Activated CD4-positive, alpha-beta T cell treated with anti-CD3 and anti-CD28 coated beads, Interleukin-2, Interleukin-4, amounts not matched to agents 100 ng/mL and 50 ng/mL, durations not matched to agents 16 hours and 8 hours (primary cell): Measurements from ENCODE around the gene ASTN2.
"Not testable (repeated sequence)": the region's sequence is repeated elsewhere in the genome, so short reads cannot be mapped to it uniquely, and the experiment has no call there.

Source experiments
- DNase-seq: peaks from one replicate; pipeline ENCODE4 v3.0.0-alpha.2; 2020; ENCODE audit warnings: low spot score

ASTN2 gene

DNA sequence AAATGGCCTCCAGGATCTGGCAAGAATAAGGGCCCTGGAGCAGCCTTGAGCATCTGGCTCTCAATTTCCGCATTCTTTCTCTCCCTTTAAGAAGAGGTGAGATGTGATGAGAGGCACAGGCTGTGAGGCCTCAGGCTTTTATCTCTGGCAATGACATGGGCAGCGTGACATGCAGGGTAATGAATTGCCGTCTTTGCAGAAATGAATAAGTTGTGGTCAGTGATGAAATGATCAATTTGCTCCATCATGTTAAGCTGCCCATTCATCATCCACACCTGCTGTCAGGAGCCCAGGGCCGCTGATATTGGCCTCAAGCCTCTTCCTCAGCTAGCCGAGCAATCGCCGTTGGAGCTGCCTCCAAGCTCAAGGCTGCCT lies 462.4 kb downstream of the ASTN2 start:
- DNase-seq = no peak

GRCh38 chr9:116951588-116952435 lies 463.0 kb downstream of the ASTN2 start:
- DNase-seq = peak; percentile 27

GRCh38 chr9:116945817-116946216 lies 469.0 kb downstream of the ASTN2 start:
- DNase-seq = no peak

GRCh38 chr9:116944714-116945534 lies 469.9 kb downstream of the ASTN2 start:
- DNase-seq = no peak

- no peak for DNase-seq
Observed at GRCh38 chr9:116943970-116944369, 470.9 kb downstream of the ASTN2 start.

DNA sequence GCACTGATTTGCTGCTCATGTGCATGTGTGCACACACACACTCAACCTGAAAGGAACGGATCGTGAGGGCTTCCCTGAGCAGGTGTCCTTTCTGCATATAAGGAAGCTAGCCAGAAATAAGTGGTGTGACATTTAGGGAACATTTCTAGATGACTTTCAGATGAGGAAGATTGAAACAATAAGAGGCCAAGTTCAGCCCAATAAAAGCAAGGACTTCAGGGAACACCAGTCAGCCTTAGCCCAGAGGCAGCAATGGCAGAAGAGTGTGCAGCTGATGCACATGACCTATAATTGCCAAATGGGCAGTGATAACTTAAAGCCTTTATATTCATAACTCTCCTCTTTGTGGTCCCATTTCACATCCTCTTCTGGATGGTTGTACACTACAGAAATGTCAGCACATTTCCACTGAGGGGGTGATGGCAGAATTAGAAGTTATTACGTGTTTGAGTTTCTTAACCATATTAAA lies 472.2 kb downstream of the ASTN2 start:
- DNase-seq = no peak

- DNase-seq = no peak
Observed at GRCh38 chr9:116941266-116941665, 473.6 kb downstream of the ASTN2 start.

- no peak for DNase-seq
Observed at GRCh38 chr9:116940614-116941215, 474.1 kb downstream of the ASTN2 start.

DNA sequence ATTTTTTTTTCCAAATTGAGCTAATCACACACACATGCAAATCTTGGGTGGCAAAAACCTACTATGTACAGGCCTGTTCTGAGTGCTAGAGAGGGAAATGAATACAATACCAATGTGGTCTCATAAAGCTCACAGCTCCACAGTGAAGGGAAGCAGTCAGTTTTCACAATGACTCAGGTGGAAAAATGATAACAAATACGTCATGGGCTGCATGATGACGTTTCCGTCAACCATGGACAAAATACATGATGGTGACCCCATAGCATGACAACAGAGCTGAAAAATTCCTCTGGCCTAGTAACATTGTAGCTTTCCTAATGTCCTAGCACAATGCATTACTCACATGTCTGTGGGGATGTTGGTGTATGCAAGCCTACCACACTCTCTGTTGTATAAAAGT lies 475.2 kb downstream of the ASTN2 start:
- peak; percentile 9 for DNase-seq

- no peak for DNase-seq
Observed at GRCh38 chr9:116939161-116939560, 475.7 kb downstream of the ASTN2 start.

DNA sequence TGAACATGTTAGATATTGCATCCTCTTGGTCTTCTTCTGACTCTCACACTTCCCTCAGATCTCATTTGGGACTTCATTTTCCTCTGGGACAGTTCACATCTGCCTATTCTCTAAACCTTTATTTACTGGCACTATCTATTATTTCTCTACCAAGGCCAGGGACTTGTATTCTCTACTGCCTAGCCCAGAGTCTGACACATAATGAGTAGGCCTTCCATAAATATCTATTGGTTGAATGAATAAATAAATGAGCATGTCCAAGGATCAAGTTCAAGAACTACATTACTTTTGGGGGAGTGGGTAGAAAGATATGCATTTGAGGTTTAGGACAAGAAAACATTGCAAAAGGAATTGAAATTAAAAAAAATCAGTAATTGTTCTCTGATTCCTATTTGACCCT lies 477.5 kb downstream of the ASTN2 start:
- DNase-seq = no peak

GRCh38 chr9:116935149-116935897 lies 479.5 kb downstream of the ASTN2 start:
- no peak for DNase-seq

GRCh38 chr9:116934131-116934530 lies 480.7 kb downstream of the ASTN2 start:
- DNase-seq = no peak

DNA sequence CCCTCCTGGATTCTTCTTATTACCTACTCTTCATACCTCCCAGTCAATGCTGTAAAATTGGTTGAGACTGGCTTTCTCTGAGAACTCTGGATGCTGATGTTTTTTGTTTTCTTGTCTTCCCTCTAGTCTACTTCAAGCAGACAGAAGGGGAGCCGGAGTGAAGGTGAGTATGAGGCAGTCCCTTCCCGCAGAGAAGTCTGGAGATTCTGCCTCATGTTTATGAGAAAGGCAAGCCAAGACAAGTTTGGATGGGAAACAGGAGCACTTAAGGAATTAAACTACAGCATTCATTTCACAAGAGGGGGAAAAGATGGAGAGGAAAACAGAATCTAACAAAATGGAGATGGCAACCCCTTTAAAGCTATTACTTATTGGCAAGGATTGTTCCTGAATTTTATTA lies 481.6 kb downstream of the ASTN2 start:
- no peak for DNase-seq

DNA sequence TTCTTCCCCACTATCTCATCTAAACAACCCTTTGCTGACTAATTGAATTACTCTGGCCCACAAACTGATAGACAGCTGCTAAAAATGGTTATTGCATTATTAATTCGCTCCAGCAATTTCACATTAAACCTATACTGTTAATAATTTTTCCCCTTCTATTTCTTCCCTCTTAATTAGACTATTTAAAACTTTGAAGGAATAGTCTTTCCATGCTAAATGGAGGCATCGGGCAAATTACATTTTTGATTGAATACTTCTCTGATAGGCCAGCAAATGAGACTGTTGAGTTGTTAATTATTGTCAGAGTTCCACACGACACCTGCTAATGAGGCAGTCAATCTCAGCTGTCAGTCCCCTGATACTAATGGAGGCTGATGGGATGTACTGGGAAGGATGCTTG lies 485.2 kb downstream of the ASTN2 start:
- DNase-seq = no peak

- no peak for DNase-seq
Observed at GRCh38 chr9:116928884-116929283, 486.0 kb downstream of the ASTN2 start.

GRCh38 chr9:116928289-116928688 lies 486.6 kb downstream of the ASTN2 start:
- DNase-seq = no peak

DNA sequence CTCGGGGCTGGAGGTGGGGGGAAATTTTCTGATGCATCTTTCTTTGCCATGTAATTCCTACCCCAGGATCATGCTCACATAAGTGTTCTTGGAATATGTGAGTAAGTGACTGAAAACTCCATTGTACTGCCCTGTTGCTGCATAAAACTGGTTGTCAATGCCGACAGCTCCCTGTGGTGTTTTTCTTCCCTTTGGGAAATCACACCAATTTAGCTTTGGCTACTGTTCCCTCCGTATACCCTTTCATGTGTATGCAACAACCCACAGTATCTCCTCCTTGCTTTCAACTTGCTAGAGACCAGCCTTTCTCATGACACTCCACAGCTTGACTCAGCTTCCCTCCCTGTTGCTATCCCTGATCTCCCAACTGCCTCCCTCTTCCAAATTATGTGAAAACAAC lies 487.1 kb downstream of the ASTN2 start:
- no peak for DNase-seq

DNA sequence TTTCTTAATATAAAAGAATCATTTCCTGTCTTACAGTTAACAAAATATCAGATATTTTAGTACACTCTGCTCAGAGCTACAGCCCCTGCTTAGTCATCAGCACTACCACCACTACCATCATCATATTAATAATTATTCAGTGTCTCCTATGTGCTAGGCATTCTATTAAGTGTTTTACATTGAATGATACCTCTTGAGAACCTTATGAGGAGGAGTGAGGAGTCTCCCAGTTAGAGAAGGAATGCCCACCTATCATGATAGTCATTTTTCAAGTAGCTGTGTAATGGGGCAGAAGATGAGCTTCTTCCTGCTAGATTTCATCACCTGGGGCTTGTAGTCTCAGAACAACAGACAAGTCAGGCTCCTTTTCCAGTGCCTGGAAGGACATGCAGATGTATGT lies 489.7 kb downstream of the ASTN2 start:
- no peak for DNase-seq

GRCh38 chr9:116924462-116925110 lies 490.3 kb downstream of the ASTN2 start:
- no peak for DNase-seq

- DNase-seq = not testable (repeated sequence)
Observed at GRCh38 chr9:116917895-116918508, 496.9 kb downstream of the ASTN2 start.
